ENCODE data around the gene ADGRF3. TPM values are rescaled to one million over a fixed set of nuclear protein-coding genes. Genes with fewer than 3 reads are reported as not detected.

Gene ADGRF3
- total and polyA plus RNA-seq, 2 of the 8 experiments (the other 6 are each of a cell fraction or from before 2014, with no cell fraction given): 0.54 to 0.69 TPM

DNA sequence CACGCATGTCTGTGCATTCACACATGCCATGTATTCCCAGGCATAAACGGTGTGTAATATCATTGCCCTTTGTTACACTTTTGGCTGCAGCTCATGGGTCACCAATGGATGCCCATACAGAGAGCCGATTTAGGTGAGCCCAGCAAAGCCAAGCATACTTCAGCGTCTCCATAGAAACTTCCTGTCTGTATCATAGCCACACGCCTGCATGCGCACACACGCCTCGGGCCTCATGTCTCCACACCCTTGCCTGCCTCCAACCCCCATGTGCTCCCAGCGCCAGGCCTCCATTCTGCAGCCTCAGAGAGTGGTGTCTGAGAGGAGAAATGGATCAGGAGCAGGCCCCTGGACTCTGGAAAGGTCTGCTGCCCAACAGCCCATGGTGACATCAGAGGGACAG, 34.1 kb downstream of the ADGRF3 start:
- Histone ChIP-seq H2AK5ac (ENCODE audit: low read depth, low read length) (no peak overlapping the region), H3K27ac (ENCODE audit: low read depth, low read length) (no peak overlapping the region), H2AFZ (ENCODE audit: low read length) (no peak overlapping the region), H4K5ac (ENCODE audit: insufficient read length, low read depth, low read length) (no peak overlapping the region), H3K14ac (ENCODE audit: insufficient read length) (no peak overlapping the region), H2BK20ac (ENCODE audit: low read length) (no peak overlapping the region), H3K27me3 (replicated peaks in 1 of 4; ENCODE audit: control insufficient read depth in 3 of 4, extremely low read depth in 1 of 4, insufficient read depth in 3 of 4, low read length in 3 of 4) (no peaks in the 10 kb centered on the region), H3K4me3 (ENCODE audit: extremely low read depth in 1 of 4, insufficient read depth in 2 of 4, low read depth in 3 of 4, low read length in 4 of 4) (no peak overlapping the region), H3K23ac (ENCODE audit: insufficient read length) (no peak overlapping the region), H3K18ac (ENCODE audit: extremely low read depth, low read length) (no peak overlapping the region), H3K9ac (replicated peaks in 1 of 4; ENCODE audit: extremely low read depth in 1 of 4, low read depth in 3 of 4, low read length in 3 of 4) (no peak overlapping the region), H3K56ac (replicated peaks; ENCODE audit: insufficient read length, low read depth, low read length) (no peak overlapping the region), H4K8ac (ENCODE audit: extremely low read depth, insufficient read depth, low read length) (no peak overlapping the region), H3K9me3 (ENCODE audit: insufficient read depth in 2 of 2, low read depth in 1 of 2, low read length in 1 of 2) (no peaks in the 10 kb centered on the region), H3K4me2 (ENCODE audit: insufficient read depth in 1 of 2, low read depth in 2 of 2, low read length in 2 of 2) (no peak overlapping the region), H2BK120ac (replicated peaks; ENCODE audit: low read depth, low read length) (no peak overlapping the region), H3K79me2 (ENCODE audit: control insufficient read depth in 1 of 2, insufficient read depth in 2 of 2, low read length in 2 of 2) (no peaks in the 10 kb centered on the region), H4K91ac (replicated peaks; ENCODE audit: insufficient read length, low read length) (no peak overlapping the region), H2BK12ac (ENCODE audit: low read depth, low read length) (no peak overlapping the region), H2BK5ac (ENCODE audit: low read depth, low read length) (no peak overlapping the region), H2BK15ac (ENCODE audit: low read length) (no peak overlapping the region), H3K23me2 (ENCODE audit: low read depth, low read length) (no peaks in the 10 kb centered on the region), H3K36me3 (ENCODE audit: control insufficient read depth in 2 of 4, insufficient read depth in 4 of 4, low read length in 3 of 4) (no peaks in the 10 kb centered on the region), H3K4ac (replicated peaks; ENCODE audit: insufficient read length, low read depth, low read length) (no peak overlapping the region), H3K79me1 (ENCODE audit: low read depth, low read length) (no peaks in the 10 kb centered on the region), H4K20me1 (replicated peaks in 1 of 2; ENCODE audit: control insufficient read depth in 1 of 2, insufficient read depth in 2 of 2, low read length in 2 of 2) (peaks cover 0 to under 1% of the 10 kb centered on the region in 2 experiments), H3K4me1 (replicated peaks in 1 of 4; ENCODE audit: control insufficient read depth in 3 of 4, insufficient read depth in 4 of 4, low read length in 3 of 4) (peaks cover 0 to 2% (median 1%) of the 10 kb centered on the region in 4 experiments; a peak in 1 of 7 replicates)
- FAIRE-seq (no peak), DNase-seq (ENCODE audit: low read depth in 1 of 2, low spot score in 2 of 2) (no peak)
- ChIA-PET POLR2A (ENCODE audit: partially characterized antibody) (interaction anchor here (6.2 kb wide), 1 partner anchor 13 kb away, joined by 34 read pairs; no protein-coding TSS in a partner anchor), CTCF (ENCODE audit: partially characterized antibody) (interaction anchor here (0.8 to 3.3 kb wide), 7 partner anchors 8 to 148 kb away, joined by 3 to 18 read pairs (median 4); no protein-coding TSS in a partner anchor)
- 88% methylated on average over 9 of the region's 9 CpGs; no CpG with 5 or more reads in 1 of the 2 experiments for WGBS, 2 experiments (ENCODE audit: extremely low coverage in 1 of 2, insufficient coverage in 1 of 2, insufficient read length in 1 of 2, insufficient replicate concordance in 2 of 2, low coverage in 1 of 2, low lambda C conversion rate in 2 of 2, missing lambda C conversion rate in 1 of 2)
- TF ChIP-seq POLR2A (IDR thresholded peaks at IDR 0.05; ENCODE audit: control extremely low read depth in 1 of 2, low read depth in 2 of 2, low read length in 2 of 2): no peak
- TF ChIP-seq SRF (IDR thresholded peaks at IDR 0.05; ENCODE audit: low read depth, low read length): no peak
- no peak for TF ChIP-seq PHF8 (conservative IDR thresholded peaks at IDR 0.05; ENCODE audit: low read depth, low read length)
- TF ChIP-seq, protein P1, sequence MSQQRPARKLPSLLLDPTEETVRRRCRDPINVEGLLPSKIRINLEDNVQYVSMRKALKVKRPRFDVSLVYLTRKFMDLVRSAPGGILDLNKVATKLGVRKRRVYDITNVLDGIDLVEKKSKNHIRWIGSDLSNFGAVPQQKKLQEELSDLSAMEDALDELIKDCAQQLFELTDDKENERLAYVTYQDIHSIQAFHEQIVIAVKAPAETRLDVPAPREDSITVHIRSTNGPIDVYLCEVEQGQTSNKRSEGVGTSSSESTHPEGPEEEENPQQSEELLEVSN (IDR thresholded peaks at IDR 0.05): no peak
- no peak for TF ChIP-seq SP2 (IDR thresholded peaks at IDR 0.05; ENCODE audit: low read length)
- TF ChIP-seq RFX5 (IDR thresholded peaks at IDR 0.05; ENCODE audit: borderline replicate concordance, low read depth, low read length): no peak
- TF ChIP-seq RXRA (IDR thresholded peaks at IDR 0.05; ENCODE audit: insufficient read depth, low read depth, low read length): no peak
- no peak for TF ChIP-seq CHD1 (IDR thresholded peaks at IDR 0.05; ENCODE audit: low read depth, low read length)
- no peak for TF ChIP-seq CREB1 (IDR thresholded peaks at IDR 0.05)
